GM08714 (cell line): ENCODE data around the gene CFAP299.
"Not testable (repeated sequence)": the region's sequence is repeated elsewhere in the genome, so short reads cannot be mapped to it uniquely, and the experiment has no call there.

Experiments
- H3K4me3 ChIP-seq: fragments of 200-500 bp; sonication (Bioruptor generic); 2 replicates; pipeline ENCODE4 v1.5.1; 2014; ENCODE audit warnings: mild to moderate bottlenecking, low read length, inconsistent platforms
- ZNF274 ChIP-seq: IDR thresholded peaks from 2 replicates; pipeline ENCODE4 v1.6.1; 2012; ENCODE audit warnings: mild to moderate bottlenecking, low read depth, low read length

The CFAP299 gene

GRCh38 chr4:80431203-80431965 is 95.9 kb downstream of the CFAP299 start:
- H3K4me3 ChIP-seq: no peak overlapping the region
- no peak for TF ChIP-seq ZNF274

DNA sequence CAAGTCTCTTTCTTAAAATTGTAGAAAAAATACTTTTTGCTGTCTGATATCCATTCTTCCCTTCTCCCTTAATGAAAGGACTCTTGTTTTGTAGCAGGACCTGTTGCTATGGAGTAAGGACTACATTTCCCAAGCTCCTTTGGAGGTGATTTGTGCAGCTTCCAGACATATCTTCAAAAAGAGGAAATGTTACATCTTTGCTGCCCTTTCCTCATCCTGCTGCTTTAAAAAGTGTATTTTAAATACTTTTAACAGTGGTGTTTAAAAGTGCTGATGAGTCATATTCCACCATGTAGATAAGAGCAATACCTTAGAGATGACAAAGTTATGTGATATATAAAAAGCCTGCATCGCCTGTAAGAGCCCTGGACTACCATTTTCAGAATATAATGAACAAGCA is 98.7 kb downstream of the CFAP299 start:
- TF ChIP-seq ZNF274: no peak
- no peak overlapping the region for H3K4me3 ChIP-seq

GRCh38 chr4:80438016-80438415 is 102.5 kb downstream of the CFAP299 start:
- H3K4me3 ChIP-seq: no peak overlapping the region
- no peak for TF ChIP-seq ZNF274

GRCh38 chr4:80439294-80440061 is 103.9 kb downstream of the CFAP299 start:
- not testable (repeated sequence) for H3K4me3 ChIP-seq

- no peak for TF ChIP-seq ZNF274
- no peak overlapping the region for H3K4me3 ChIP-seq
Measured at GRCh38 chr4:80446248-80446647, 110.7 kb downstream of the CFAP299 start.

DNA sequence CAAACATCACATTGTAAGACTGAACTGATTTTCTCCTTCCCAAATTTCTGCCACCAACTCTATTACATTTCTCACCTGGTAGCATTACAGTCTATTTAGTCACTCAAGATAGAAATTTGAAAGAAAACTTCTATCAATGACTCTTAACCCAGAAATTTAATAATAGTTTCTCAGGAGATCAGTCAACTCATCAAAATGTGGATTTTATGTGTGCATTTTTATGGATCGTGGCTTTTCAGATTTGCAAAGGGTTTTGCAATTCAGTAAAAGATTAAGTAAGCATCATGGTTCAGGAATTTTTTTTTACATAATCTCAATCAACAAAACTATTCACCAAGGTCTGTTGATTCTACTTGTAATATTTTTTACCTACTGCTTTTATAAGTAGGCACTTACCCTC is 111.1 kb downstream of the CFAP299 start:
- H3K4me3 ChIP-seq: no peak overlapping the region
- no peak for TF ChIP-seq ZNF274

GRCh38 chr4:80447493-80447892 is 112.0 kb downstream of the CFAP299 start:
- no peak overlapping the region for H3K4me3 ChIP-seq
- TF ChIP-seq ZNF274: no peak

DNA sequence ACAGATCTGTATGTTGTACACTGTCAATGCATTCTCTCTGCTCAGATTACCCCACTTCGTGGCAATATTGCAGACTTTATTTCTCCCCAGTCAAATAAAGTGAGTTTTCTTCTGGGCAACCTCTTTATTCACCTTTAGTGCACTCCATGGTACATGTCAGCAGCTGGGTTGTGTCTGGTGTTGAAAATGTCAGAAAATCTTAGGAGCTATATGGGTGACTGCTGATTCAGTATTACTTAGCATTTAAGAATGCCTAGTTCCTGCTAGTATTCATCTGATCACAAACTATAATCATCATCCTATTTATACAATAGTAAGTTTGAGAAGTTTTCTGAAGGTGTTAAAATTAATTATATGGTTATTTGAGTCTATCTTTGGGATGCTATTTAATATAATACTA is 112.5 kb downstream of the CFAP299 start:
- no peak overlapping the region for H3K4me3 ChIP-seq
- TF ChIP-seq ZNF274: no peak

GRCh38 chr4:80452055-80452454 is 116.5 kb downstream of the CFAP299 start:
- no peak overlapping the region for H3K4me3 ChIP-seq
- TF ChIP-seq ZNF274: no peak

DNA sequence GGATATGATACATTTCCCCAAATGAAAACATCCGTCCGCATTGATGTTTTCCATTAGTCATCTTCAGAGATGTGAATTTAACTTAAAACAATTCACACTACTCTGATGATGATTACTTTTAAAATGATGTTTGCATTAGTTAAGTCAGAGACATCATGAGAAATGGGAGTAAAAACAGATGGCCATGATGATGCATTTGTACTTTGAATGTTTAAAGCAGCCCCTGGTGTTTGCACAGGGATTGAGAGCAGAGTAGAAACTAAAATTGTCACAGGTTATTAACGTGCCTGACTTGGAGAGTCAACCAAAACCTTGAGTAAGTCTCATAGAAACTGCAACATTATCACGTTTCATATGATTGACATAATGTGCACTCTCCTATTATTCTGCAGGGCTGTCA is 117.2 kb downstream of the CFAP299 start:
- no peak for TF ChIP-seq ZNF274
- H3K4me3 ChIP-seq: no peak overlapping the region

- no peak for TF ChIP-seq ZNF274
- H3K4me3 ChIP-seq: no peak overlapping the region
Measured at GRCh38 chr4:80454040-80454439, 118.5 kb downstream of the CFAP299 start.

- TF ChIP-seq ZNF274: no peak
- no peak overlapping the region for H3K4me3 ChIP-seq
Measured at GRCh38 chr4:80454556-80454955, 119.0 kb downstream of the CFAP299 start.

DNA sequence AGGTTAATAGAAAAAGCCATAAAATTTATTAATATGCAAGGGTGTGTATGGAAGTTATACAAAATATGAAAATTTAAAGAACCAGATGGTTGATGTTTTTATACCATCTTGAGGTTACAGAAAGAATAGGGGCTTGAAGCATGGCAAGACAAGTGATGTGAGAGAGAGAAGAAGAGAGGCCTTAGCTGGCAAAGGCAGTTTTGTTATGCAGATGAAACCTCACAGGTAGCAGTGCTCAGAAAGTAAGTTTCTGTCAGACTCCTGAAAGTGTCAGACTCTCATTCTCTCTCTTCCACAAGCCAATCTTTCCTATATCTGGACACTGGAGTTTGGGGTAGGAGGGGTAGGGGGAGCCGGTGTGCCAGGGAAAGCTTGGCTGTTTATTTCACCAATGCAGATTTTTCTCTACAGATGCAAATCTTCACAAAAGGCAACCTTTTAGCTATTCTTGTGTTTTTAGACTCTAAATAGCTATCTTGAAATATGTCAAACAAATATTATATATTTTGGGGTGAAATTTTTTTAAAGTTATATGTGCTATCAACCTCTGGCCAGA is 124.5 kb downstream of the CFAP299 start:
- no peak overlapping the region for H3K4me3 ChIP-seq
- TF ChIP-seq ZNF274: no peak

DNA sequence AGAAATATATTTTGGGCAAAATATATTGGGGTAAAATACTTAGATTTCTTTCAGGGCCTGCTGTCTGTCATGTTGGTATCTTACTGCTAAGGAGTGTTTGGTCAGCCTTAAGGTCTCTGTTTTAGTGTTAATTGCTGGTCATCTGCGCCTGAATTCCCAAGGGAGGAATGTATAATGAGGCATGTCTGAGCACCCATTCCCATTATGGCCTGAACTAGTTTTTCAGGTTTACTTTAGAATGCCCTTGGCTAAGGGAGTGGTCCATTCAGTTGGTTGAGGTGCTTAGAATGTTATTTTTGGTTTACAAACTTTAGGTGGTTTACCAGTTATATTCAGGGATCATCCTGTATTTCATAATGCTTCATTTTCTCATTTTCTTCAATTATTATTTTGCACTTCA is 125.9 kb downstream of the CFAP299 start:
- TF ChIP-seq ZNF274: no peak
- no peak overlapping the region for H3K4me3 ChIP-seq

DNA sequence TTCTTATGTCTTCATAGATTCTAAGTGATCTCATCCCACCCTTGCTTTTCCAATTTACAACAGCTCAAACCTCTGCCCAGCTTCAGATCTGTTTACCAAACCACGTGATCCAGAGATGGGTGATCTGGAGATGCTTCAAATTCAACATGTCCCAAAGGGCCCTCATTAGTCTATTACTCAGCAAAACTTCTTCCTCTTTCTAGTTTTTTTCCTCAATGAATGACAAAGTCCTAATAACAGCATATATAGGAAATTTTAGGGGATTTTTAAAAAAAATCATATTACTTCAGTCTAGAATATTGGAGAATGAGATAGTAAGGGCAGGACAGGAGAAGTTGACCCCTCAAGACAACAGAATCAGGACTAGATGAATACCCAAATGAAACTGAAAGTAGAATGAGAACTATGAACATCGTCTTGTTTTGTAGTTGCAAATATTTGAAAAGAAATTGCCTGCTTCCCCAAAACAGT is 127.1 kb downstream of the CFAP299 start:
- TF ChIP-seq ZNF274: no peak
- H3K4me3 ChIP-seq: no peak overlapping the region
